PC-3 (cell line): ENCODE data around the gene HOXC10. TPM values are rescaled to one million over a fixed set of nuclear protein-coding genes. Genes with fewer than 3 reads are reported as not detected.
A peak's percentile ranks its signal among the peaks of the same experiment; 100 is the strongest.

Source experiments
- ATAC-seq: fragments of 200-7000 bp; cut with Tn5 transposase; 2 replicates; pipeline ENCODE4 v1.9.1; 2020; ENCODE audit warnings: mild to moderate bottlenecking, moderate library complexity
- Bru-seq: library from RNA; stranded (reverse); fragments of 400-500 nt; gene quantifications from one replicate; lab custom pipeline; 2021; lab: Mats Ljungman, UMichigan
- BruChase-seq, 2 experiments: library from RNA; stranded (reverse); fragments of 400-500 nt; gene quantifications; one replicate each; lab custom pipeline; 2021; lab: Mats Ljungman, UMichigan
- BruUV-seq: library from RNA; stranded (reverse); fragments of 400-500 nt; replicated peaks from 2 replicates; lab custom pipeline; 2021; lab: Mats Ljungman, UMichigan
- CTCF ChIA-PET: fragments of 300-600 bp; sonication (Branson Sonifier 250); formaldehyde crosslinking; loops from one replicate; lab custom pipeline; 2022; ENCODE audit warnings: antibody characterized with exemption; lab: Charles Lee
- POLR2A ChIA-PET: fragments of 300-600 bp; sonication (Branson Sonifier 250); formaldehyde crosslinking; loops from one replicate; lab custom pipeline; 2022; ENCODE audit warnings: antibody characterized with exemption; ENCODE audit not compliant: unreplicated experiment; lab: Charles Lee
- DNase-seq: peaks from one replicate; pipeline ENCODE4 v3.0.0-alpha.2; 2015
- H2AFZ ChIP-seq: fragments of 300-600 bp; sonication (generic); 2 replicates; pipeline ENCODE4 v1.6.0; 2016; ENCODE audit warnings: antibody characterized with exemption, low read length
- H3F3A ChIP-seq: fragments of 300-600 bp; sonication (generic); one replicate; pipeline ENCODE4 v1.6.0; 2017; ENCODE audit warnings: antibody characterized with exemption, low read length, control low read depth, mild to moderate bottlenecking; ENCODE audit not compliant: unreplicated experiment
- H3K27ac ChIP-seq: fragments of 300-600 bp; sonication (generic); 2 replicates; pipeline ENCODE4 v1.5.1; 2016; ENCODE audit warnings: mild to moderate bottlenecking, low read length
- H3K27me3 ChIP-seq: fragments of 300-600 bp; sonication (generic); 2 replicates; pipeline ENCODE4 v1.6.1; 2016; ENCODE audit warnings: low read length, mixed read lengths
- H3K36me3 ChIP-seq: fragments of 300-600 bp; sonication (generic); 2 replicates; pipeline ENCODE4 v1.6.1; 2016; ENCODE audit warnings: low read depth, mixed run types, low read length, mixed read lengths
- H3K4me1 ChIP-seq: fragments of 300-600 bp; sonication (generic); 2 replicates; pipeline ENCODE4 v1.5.1; 2016; ENCODE audit warnings: low read length; ENCODE audit not compliant: insufficient read depth
- H3K4me2 ChIP-seq: fragments of 300-600 bp; sonication (generic); 2 replicates; pipeline ENCODE4 v1.6.0; 2016; ENCODE audit warnings: low read length
- H3K4me3 ChIP-seq: fragments of 300-600 bp; sonication (generic); 2 replicates; pipeline ENCODE4 v1.5.1; 2016; ENCODE audit warnings: mild to moderate bottlenecking, low read length, mixed read lengths
- H3K79me2 ChIP-seq: fragments of 300-600 bp; sonication (generic); 2 replicates; pipeline ENCODE4 v1.6.1; 2017; ENCODE audit warnings: low read length, mixed read lengths
- H3K9ac ChIP-seq: fragments of 300-600 bp; sonication (generic); 2 replicates; pipeline ENCODE4 v1.6.0; 2016; ENCODE audit warnings: mild to moderate bottlenecking, low read length
- H3K9me2 ChIP-seq: fragments of 300-600 bp; sonication (generic); replicated peaks from 2 replicates; pipeline ENCODE4 v1.6.1; 2016; ENCODE audit warnings: mixed run types, low read length, mixed read lengths
- H3K9me3 ChIP-seq: fragments of 300-600 bp; sonication (generic); 2 replicates; pipeline ENCODE4 v1.6.1; 2016; ENCODE audit warnings: low read length, mixed read lengths
- H4K20me1 ChIP-seq: fragments of 300-600 bp; sonication (generic); 2 replicates; pipeline ENCODE4 v1.6.1; 2016; ENCODE audit warnings: low read length, mixed read lengths
- CTCF ChIP-seq: fragments of 300-600 bp; sonication (generic); conservative IDR thresholded peaks from 2 replicates; pipeline ENCODE4 v1.5.1; 2017; ENCODE audit warnings: antibody characterized with exemption, low read depth, mild to moderate bottlenecking, low read length
- EZH2 ChIP-seq: fragments of 300-600 bp; sonication (generic); IDR thresholded peaks from one replicate; pipeline ENCODE4 v1.6.1; 2017; ENCODE audit warnings: antibody characterized with exemption, mild to moderate bottlenecking, low read length; ENCODE audit not compliant: unreplicated experiment
- EZH2phosphoT487 ChIP-seq: fragments of 300-600 bp; sonication (generic); IDR thresholded peaks from 2 replicates; pipeline ENCODE4 v1.6.1; 2018; ENCODE audit warnings: mild to moderate bottlenecking, antibody characterized with exemption, low read length, borderline replicate concordance
- intact Hi-C: fragments of 100-400 bp; cut with micrococcal nuclease; formaldehyde crosslinking; loops from 2 replicates; pipeline ENCODE4 v1.9.0; 2023
- long read RNA-seq: library from polyadenylated mRNA; unstranded; transcript quantifications from one replicate; pipeline ENCODE4 v2.0.0, GENCODE V29; 2021; ENCODE audit not compliant: unreplicated experiment
- total RNA-seq: library from RNA; depleted of rRNA; stranded (reverse); fragments of >200 nt; gene quantifications from 2 replicates; pipeline ENCODE4 v1.2.3, GENCODE V29; 2014; rRNA removed

Gene HOXC10
- total RNA-seq (0.69 and 2.9 TPM in 2 replicates), Bru-seq, nascent RNA (percentile 37 among the genes with signal in this experiment), BruChase-seq, experiment 1, labeled RNA remaining after a 6-hour chase (percentile 55 among the genes with signal in this experiment), BruChase-seq, experiment 2, labeled RNA remaining after a 2-hour chase (percentile 43 among the genes with signal in this experiment)
- long read RNA-seq, partial matches to known transcripts = 0 of 3 reads
- long read RNA-seq, other reads (novel, unspliced or antisense) = 0 of 3 reads

GRCh38 chr12:53984901-53985691, at the start of gene HOXC10:
TSS of gene HOXC10 (plus strand) at chr12:53985146. CDS start at chr12:53985260, 114 bp downstream.
- H3K9me3 ChIP-seq = no peaks in the 10 kb centered on the region
- no peak within 1 kb of the TSS for H3K27ac ChIP-seq
- no peaks in the 10 kb centered on the region for H3K79me2 ChIP-seq
- H2AFZ ChIP-seq = peak within 1 kb of the TSS; percentile 86
- BruUV-seq = no TSS peak
- no peaks in the 10 kb centered on the region for H3K9me2 ChIP-seq
- peak; percentile 71 for TF ChIP-seq CTCF
- no peak for TF ChIP-seq EZH2phosphoT487
- no peak for TF ChIP-seq EZH2
- peak; percentile 93 for DNase-seq
- ATAC-seq = peak; percentile 64
- no peaks in the 10 kb centered on the region for H3K36me3 ChIP-seq
- ChIA-PET POLR2A (no interaction called here), CTCF (interaction anchor here (0.5 to 1.3 kb wide), 6 partner anchors 11 to 216 kb away, joined by 3 to 11 read pairs (median 4); partner anchors contain the start of gene HOXC5)
- H3K4me1 ChIP-seq = peaks cover 26% of the 10 kb centered on the region
- H4K20me1 ChIP-seq = no peaks in the 10 kb centered on the region
- no peaks in the 10 kb centered on the region for H3F3A ChIP-seq
- H3K4me3 ChIP-seq = peak within 1 kb of the TSS; percentile 46; the same call in 1 of the 2 replicates
- no peaks in the 10 kb centered on the region for H3K27me3 ChIP-seq
- peak within 1 kb of the TSS; percentile 78 for H3K4me2 ChIP-seq
- H3K9ac ChIP-seq = no peak within 1 kb of the TSS
- intact Hi-C loops = loop anchor here (5.0 kb wide), 1 partner anchor 43 kb away; no protein-coding TSS in a partner anchor

DNA sequence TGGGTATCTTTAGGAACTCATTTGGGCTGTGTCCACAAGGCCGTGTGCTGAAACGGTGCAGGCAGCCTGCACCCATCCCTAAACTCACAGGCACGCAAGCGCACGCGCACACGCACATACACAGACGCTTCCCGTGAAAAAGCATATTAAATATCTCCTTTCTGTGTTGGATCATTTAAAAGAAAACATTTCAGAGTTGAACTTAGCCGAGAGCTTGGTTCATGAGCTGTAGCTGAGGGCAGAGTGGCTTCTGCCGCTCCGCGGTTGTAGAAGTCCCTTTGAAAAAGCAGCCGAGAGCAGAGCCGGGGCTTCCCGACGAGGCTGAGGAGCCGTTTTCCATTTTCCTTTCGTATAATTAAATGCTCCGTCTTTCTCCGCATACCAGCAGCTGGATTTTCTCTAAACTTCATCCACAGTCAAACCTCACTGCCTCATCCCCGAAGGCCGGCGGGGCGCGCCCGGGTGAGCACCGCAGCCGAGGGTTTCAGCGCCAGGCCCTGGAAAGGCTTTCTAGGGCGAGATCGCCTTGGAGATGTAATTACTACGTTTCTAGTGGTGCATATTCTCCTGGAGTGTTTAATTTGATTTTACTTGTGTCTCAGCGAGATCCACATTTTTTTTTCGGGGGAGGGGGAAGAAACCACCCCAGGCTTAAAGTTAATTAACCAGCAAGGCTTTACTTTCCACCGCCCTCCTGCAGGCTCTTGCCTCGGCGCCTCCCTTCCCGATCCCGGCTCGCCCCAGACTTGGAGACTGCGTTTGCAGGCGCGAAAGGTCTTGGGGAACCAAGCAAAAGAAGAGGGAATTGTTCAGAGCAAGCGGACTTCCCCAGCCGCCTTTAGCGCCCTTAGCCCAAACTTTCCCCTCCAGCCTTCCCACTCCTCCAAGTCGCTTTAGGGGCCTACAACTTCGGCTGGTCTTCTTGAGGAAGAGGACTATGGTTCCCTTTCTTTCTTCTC, 49.3 kb upstream of the HOXC10 start:
- POLR2A ChIA-PET = interaction anchor here (0.6 kb wide), 1 partner anchor 230 kb away, joined by 4 read pairs; no protein-coding TSS in a partner anchor
- Histone ChIP-seq H3K9me2 (no peaks in the 10 kb centered on the region), H3K9ac (no peak overlapping the region), H3K4me3 (no peak overlapping the region), H3F3A (no peaks in the 10 kb centered on the region), H3K9me3 (no peaks in the 10 kb centered on the region), H2AFZ (no peak overlapping the region), H3K27me3 (no peaks in the 10 kb centered on the region), H3K4me1 (peaks cover 6% of the 10 kb centered on the region; the same call in 1 of the 2 replicates), H3K4me2 (no peak overlapping the region), H4K20me1 (no peaks in the 10 kb centered on the region), H3K36me3 (no peaks in the 10 kb centered on the region), H3K79me2 (peaks cover 20% of the 10 kb centered on the region), H3K27ac (no peak overlapping the region)
- intact Hi-C loops = no loop called here
- TF ChIP-seq EZH2 (no peak), CTCF (no peak), EZH2phosphoT487 (no peak)
- no peak for DNase-seq
- CTCF ChIA-PET = no interaction called here
- no TSS peak for BruUV-seq
- ATAC-seq = no peak
